ENCODE measurements around the gene PCDH17. TPM values are rescaled to one million over a fixed set of nuclear protein-coding genes. Genes with fewer than 3 reads are reported as not detected.

The PCDH17 gene
- 1 to 10 TPM; 3.6 to 7.4 TPM for total RNA-seq

- Histone ChIP-seq H3K36me3 (no peaks in the 10 kb centered on the region), H3K4me1 (peaks cover 0 to 21% of the 10 kb centered on the region in 2 donors), H3K4me3 (peak within 1 kb of the TSS; percentile 51 to 54), H3K27ac (peak within 1 kb of the TSS; percentile 72 to 79), H3K27me3 (peaks cover 4 to 6% of the 10 kb centered on the region in 2 donors), H3K9me3 (no peaks in the 10 kb centered on the region)
- peak; percentile 62 for DNase-seq (ENCODE audit: low spot score)
- TF ChIP-seq CTCF (IDR thresholded peaks at IDR 0.05), result no peak
Measured at GRCh38 chr13:57631596-57632275, at the start of gene PCDH17. Gene PCDH17 (plus strand): TSS chr13:57631744. CDS start chr13:57632547, 803 bp downstream.

- no peak for DNase-seq (ENCODE audit: low spot score)
- Histone ChIP-seq H3K27ac (no peak overlapping the region), H3K36me3 (no peaks in the 10 kb centered on the region), H3K9me3 (no peaks in the 10 kb centered on the region), H3K4me3 (no peak overlapping the region), H3K27me3 (no peaks in the 10 kb centered on the region), H3K4me1 (no peaks in the 10 kb centered on the region)
- TF ChIP-seq CTCF (IDR thresholded peaks at IDR 0.05), result no peak
Measured at GRCh38 chr13:57582032-57582431, 49.5 kb upstream of the PCDH17 start.

- Histone ChIP-seq H3K27ac (no peak overlapping the region), H3K36me3 (no peaks in the 10 kb centered on the region), H3K4me3 (no peak overlapping the region), H3K4me1 (no peaks in the 10 kb centered on the region), H3K27me3 (no peaks in the 10 kb centered on the region), H3K9me3 (no peaks in the 10 kb centered on the region)
- TF ChIP-seq CTCF (IDR thresholded peaks at IDR 0.05), result no peak
- DNase-seq (ENCODE audit: low spot score), result no peak
Measured at GRCh38 chr13:57583529-57583928, 48.0 kb upstream of the PCDH17 start.

DNA sequence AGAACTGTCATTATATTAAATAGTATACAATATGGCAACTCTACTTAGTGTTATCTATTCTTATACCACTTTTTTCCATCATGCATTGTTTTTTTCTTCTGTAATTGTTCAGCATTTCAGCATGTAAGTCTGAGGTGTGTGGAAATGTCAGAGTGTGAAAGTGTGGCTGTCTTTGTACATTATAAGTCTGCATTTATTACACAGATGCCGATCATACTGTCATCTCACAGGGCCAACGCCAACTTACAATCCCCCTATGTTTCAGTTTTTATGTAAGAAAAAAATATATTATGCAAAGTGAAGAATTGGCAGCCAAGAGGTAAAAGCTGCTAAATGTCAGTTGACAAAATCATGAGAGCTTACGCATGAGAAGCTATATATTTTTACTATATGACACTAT lies 42.9 kb upstream of the PCDH17 start:
- Histone ChIP-seq H3K27ac (no peak overlapping the region), H3K4me3 (no peak overlapping the region), H3K27me3 (no peaks in the 10 kb centered on the region), H3K4me1 (no peaks in the 10 kb centered on the region), H3K36me3 (no peaks in the 10 kb centered on the region), H3K9me3 (no peaks in the 10 kb centered on the region)
- DNase-seq (ENCODE audit: low spot score), result no peak
- no peak for TF ChIP-seq CTCF (IDR thresholded peaks at IDR 0.05)

DNA sequence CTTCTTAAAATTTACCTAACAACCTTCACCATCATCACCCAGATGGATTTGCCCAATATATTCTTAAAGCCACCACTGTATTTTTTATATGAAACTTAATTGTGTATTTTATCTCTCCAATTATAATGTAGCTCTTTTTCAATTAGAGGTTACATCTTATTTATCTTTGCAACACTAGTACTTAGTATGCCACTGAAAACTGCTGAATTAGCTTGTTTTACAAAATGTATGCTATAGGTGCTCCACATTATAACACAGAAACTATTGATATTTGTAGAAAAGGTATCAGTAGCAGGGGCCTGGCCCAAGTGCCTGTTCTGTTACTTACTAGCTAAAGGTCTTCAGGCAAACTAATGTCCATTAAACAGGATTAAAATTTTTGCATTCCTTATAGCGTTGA lies 35.8 kb upstream of the PCDH17 start:
- Histone ChIP-seq H3K4me3 (no peak overlapping the region), H3K27me3 (no peaks in the 10 kb centered on the region), H3K9me3 (no peaks in the 10 kb centered on the region), H3K36me3 (no peaks in the 10 kb centered on the region), H3K4me1 (no peaks in the 10 kb centered on the region), H3K27ac (no peak overlapping the region)
- DNase-seq (ENCODE audit: low spot score), result no peak
- TF ChIP-seq CTCF (IDR thresholded peaks at IDR 0.05), result no peak

GRCh38 chr13:57601536-57601935 lies 30.0 kb upstream of the PCDH17 start:
- DNase-seq (ENCODE audit: low spot score), result no peak
- no peak overlapping the region for H3K4me3 ChIP-seq
- no peaks in the 10 kb centered on the region for H3K4me1 ChIP-seq
- TF ChIP-seq CTCF (IDR thresholded peaks at IDR 0.05), result no peak
- no peak overlapping the region for H3K27ac ChIP-seq
- H3K27me3 ChIP-seq, result no peaks in the 10 kb centered on the region
- no peaks in the 10 kb centered on the region for H3K36me3 ChIP-seq
- H3K9me3 ChIP-seq, result no peaks in the 10 kb centered on the region

Data from right atrium auricular region (tissue), 2 donors.